ENCODE measurements around the gene MEFV. TPM values are rescaled to one million over a fixed set of nuclear protein-coding genes. Genes with fewer than 3 reads are reported as not detected.

MEFV gene, protein sequence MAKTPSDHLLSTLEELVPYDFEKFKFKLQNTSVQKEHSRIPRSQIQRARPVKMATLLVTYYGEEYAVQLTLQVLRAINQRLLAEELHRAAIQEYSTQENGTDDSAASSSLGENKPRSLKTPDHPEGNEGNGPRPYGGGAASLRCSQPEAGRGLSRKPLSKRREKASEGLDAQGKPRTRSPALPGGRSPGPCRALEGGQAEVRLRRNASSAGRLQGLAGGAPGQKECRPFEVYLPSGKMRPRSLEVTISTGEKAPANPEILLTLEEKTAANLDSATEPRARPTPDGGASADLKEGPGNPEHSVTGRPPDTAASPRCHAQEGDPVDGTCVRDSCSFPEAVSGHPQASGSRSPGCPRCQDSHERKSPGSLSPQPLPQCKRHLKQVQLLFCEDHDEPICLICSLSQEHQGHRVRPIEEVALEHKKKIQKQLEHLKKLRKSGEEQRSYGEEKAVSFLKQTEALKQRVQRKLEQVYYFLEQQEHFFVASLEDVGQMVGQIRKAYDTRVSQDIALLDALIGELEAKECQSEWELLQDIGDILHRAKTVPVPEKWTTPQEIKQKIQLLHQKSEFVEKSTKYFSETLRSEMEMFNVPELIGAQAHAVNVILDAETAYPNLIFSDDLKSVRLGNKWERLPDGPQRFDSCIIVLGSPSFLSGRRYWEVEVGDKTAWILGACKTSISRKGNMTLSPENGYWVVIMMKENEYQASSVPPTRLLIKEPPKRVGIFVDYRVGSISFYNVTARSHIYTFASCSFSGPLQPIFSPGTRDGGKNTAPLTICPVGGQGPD
- total RNA-seq, result 1 to 10 TPM; 3.5 to 6.1 TPM

DNA sequence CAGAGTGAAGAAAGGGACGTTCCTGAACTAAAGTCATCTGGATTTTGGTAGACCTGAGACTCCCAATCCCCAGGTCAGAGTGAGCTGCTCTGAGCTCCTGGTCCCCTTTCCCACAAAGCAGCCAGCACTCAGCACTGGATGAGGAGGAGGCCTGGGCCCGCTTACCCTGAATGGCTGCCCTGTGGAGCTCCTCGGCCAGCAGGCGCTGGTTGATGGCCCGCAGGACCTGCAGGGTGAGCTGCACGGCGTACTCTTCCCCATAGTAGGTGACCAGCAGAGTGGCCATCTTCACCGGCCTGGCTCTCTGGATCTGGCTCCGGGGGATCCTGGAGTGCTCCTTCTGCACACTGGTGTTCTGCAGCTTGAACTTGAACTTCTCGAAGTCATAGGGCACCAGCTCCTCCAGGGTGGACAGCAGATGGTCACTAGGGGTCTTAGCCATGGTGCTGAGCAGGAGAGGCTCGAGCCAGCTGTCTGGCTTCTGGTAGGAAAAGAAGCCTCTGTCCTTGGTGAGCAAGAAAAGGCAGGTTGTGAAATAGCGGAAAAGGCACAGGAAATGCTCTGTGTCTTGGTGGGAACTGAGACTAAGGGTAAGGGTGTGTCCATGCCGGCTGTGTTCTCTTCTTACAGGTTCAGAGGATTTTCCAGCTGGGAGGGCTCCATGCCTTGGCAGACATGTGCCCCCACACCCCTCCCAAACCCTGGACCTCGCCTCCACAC lies at the start of gene MEFV:
Gene MEFV (minus strand): TSS at position 488 of the 720 bp plus-strand sequence. CDS start 46 bp downstream, at position 442.
- H3K4me1 ChIP-seq (ENCODE audit: control insufficient read depth in 1 of 2, low read depth in 2 of 2), result no peaks in the 10 kb centered on the region
- TF ChIP-seq, protein P1, sequence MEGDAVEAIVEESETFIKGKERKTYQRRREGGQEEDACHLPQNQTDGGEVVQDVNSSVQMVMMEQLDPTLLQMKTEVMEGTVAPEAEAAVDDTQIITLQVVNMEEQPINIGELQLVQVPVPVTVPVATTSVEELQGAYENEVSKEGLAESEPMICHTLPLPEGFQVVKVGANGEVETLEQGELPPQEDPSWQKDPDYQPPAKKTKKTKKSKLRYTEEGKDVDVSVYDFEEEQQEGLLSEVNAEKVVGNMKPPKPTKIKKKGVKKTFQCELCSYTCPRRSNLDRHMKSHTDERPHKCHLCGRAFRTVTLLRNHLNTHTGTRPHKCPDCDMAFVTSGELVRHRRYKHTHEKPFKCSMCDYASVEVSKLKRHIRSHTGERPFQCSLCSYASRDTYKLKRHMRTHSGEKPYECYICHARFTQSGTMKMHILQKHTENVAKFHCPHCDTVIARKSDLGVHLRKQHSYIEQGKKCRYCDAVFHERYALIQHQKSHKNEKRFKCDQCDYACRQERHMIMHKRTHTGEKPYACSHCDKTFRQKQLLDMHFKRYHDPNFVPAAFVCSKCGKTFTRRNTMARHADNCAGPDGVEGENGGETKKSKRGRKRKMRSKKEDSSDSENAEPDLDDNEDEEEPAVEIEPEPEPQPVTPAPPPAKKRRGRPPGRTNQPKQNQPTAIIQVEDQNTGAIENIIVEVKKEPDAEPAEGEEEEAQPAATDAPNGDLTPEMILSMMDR (IDR thresholded peaks at IDR 0.05), result no peak
- peak within 1 kb of the TSS; percentile 31 for H3K4me3 ChIP-seq
- H3K36me3 ChIP-seq, result no peaks in the 10 kb centered on the region
- ATAC-seq (ENCODE audit: insufficient number of reproducible peaks, low FRiP score, low read depth) (no peak), DNase-seq (ENCODE audit: low spot score) (no peak)
- no peaks in the 10 kb centered on the region for H3K27me3 ChIP-seq (replicated peaks; ENCODE audit: insufficient read depth)
- H3K27ac ChIP-seq, result no peak within 1 kb of the TSS
- no peaks in the 10 kb centered on the region for H3K9me3 ChIP-seq

- peak overlapping the region; percentile 86 for H3K4me3 ChIP-seq
These were observed 49.6 kb upstream of the MEFV start for GRCh38 chr16:3306078-3306477.

GRCh38 chr16:3305109-3306068 lies 49.0 kb upstream of the MEFV start, which contains the start of the genes TIGD7 and ZNF75A:
Gene TIGD7 (minus strand): TSS chr16:3305430. CDS start chr16:3300614, 4,816 bp downstream.
Gene ZNF75A (plus strand): TSS chr16:3305497. CDS start chr16:3308429, 2,932 bp downstream.
- peak; percentile 77 for ATAC-seq (ENCODE audit: insufficient number of reproducible peaks, low FRiP score, low read depth)
- Histone ChIP-seq H3K36me3 (peaks cover 21% of the 10 kb centered on the region), H3K4me3 (peak within 1 kb of the TSS; percentile 86), H3K27ac (peak within 1 kb of the TSS; percentile 87 to 88), H3K27me3 (replicated peaks; ENCODE audit: insufficient read depth) (no peaks in the 10 kb centered on the region), H3K9me3 (peaks cover 53% of the 10 kb centered on the region), H3K4me1 (ENCODE audit: control insufficient read depth in 1 of 2, low read depth in 2 of 2) (peaks cover 5 to 22% of the 10 kb centered on the region in 2 donors)
- DNase-seq (ENCODE audit: low spot score), result peak; percentile 42
- TF ChIP-seq, protein P1 (IDR thresholded peaks at IDR 0.05), result peak; percentile 30

More at GRCh38 chr16:3306078-3306477, 49.6 kb upstream of the MEFV start:
- peaks cover 19% of the 10 kb centered on the region for H3K36me3 ChIP-seq
- TF ChIP-seq, protein P1 (IDR thresholded peaks at IDR 0.05), result no peak
- no peaks in the 10 kb centered on the region for H3K27me3 ChIP-seq (replicated peaks; ENCODE audit: insufficient read depth)
- H3K4me1 ChIP-seq (ENCODE audit: control insufficient read depth in 1 of 2, low read depth in 2 of 2), result peaks cover 5 to 22% of the 10 kb centered on the region in 2 donors
- peak overlapping the region; percentile 87 to 88 for H3K27ac ChIP-seq
- H3K9me3 ChIP-seq, result peaks cover 53% of the 10 kb centered on the region
- ATAC-seq (ENCODE audit: insufficient number of reproducible peaks, low FRiP score, low read depth), result no peak
- DNase-seq (ENCODE audit: low spot score), result no peak

DNA sequence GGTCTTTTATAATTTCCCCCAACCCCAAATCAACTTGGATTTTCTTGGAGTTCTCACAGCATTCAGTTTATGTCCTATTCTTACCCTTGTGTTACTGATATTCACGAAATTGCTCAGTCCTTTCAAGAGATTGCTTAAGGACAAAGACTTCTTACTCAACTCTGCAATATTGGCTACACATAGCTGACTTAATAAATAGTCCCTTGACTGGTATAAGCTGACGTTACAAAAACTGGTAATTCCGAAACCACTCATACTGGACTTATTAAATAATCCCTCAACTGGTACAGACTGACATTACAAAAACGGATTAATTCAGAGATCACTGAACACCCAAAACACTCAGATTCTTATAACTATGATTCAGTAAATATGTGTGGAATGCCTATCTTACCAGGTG lies 47.9 kb upstream of the MEFV start:
- H3K9me3 ChIP-seq, result peaks cover 51% of the 10 kb centered on the region
- peaks cover 19% of the 10 kb centered on the region for H3K36me3 ChIP-seq
- H3K4me3 ChIP-seq, result peak overlapping the region; percentile 86
- no peaks in the 10 kb centered on the region for H3K27me3 ChIP-seq (replicated peaks; ENCODE audit: insufficient read depth)
- TF ChIP-seq, protein P1 (IDR thresholded peaks at IDR 0.05), result no peak
- no peak overlapping the region for H3K27ac ChIP-seq
- peaks cover 5 to 22% of the 10 kb centered on the region in 2 donors for H3K4me1 ChIP-seq (ENCODE audit: control insufficient read depth in 1 of 2, low read depth in 2 of 2)
- ATAC-seq (ENCODE audit: insufficient number of reproducible peaks, low FRiP score, low read depth) (no peak), DNase-seq (ENCODE audit: low spot score) (no peak)
